Endothelial cell of umbilical vein (primary cell): ENCODE results near the gene RASGRF1. TPM values are rescaled to one million over a fixed set of nuclear protein-coding genes. Genes with fewer than 3 reads are reported as not detected.

Experiments used
- BruUV-seq: library from RNA; stranded (reverse); fragments of 400-500 nt; replicated peaks from 2 replicates; lab custom pipeline; 2021; lab: Mats Ljungman, UMichigan
- CTCF ChIA-PET: fragments of 300-600, 350-600 bp; sonication (Branson Sonifier 250); formaldehyde crosslinking; loops from one replicate; lab custom pipeline; 2021; ENCODE audit warnings: antibody characterized with exemption, inconsistent platforms; lab: Charles Lee
- POLR2A ChIA-PET: fragments of 300-600, 350-600 bp; sonication (Branson Sonifier 250); formaldehyde crosslinking; loops from one replicate; lab custom pipeline; 2021; ENCODE audit warnings: antibody characterized with exemption, inconsistent platforms; lab: Charles Lee
- DNase-seq: peaks from one replicate; pipeline ENCODE4 v3.0.0-alpha.2; 2011; ENCODE audit warnings: low read depth, low spot score
- FAIRE-seq: peaks from 2 replicates; lab custom pipeline; 2011; peaks lifted over from hg19 to GRCh38; lab: Jason Lieb, UNC
- H2AFZ ChIP-seq: 2 replicates; pipeline ENCODE4 v1.6.0; 2012; ENCODE audit warnings: low read depth, low read length, control low read depth, inconsistent platforms
- H3K27ac ChIP-seq: 2 replicates; pipeline ENCODE4 v1.5.1; 2011; ENCODE audit warnings: low read depth, mild to moderate bottlenecking, control low read depth, low read length, moderate library complexity; ENCODE audit not compliant: insufficient read depth
- H3K27me3 ChIP-seq, 2 experiments: 2 replicates each; pipeline versions ENCODE4 v1.6.0 to v1.6.1; 2011; ENCODE audit warnings: low read length in 2 of 2, mixed read lengths in 1 of 2; ENCODE audit not compliant: control insufficient read depth in 2 of 2, insufficient read depth in 2 of 2
- H3K36me3 ChIP-seq, 2 experiments: 2 replicates in 1 of 2; 3 replicates in 1 of 2; pipeline ENCODE4 v1.5.1; 2011; ENCODE audit warnings: low read length in 2 of 2, mild to moderate bottlenecking in 1 of 2, moderate library complexity in 1 of 2; ENCODE audit not compliant: control insufficient read depth in 2 of 2, insufficient read depth in 2 of 2; ENCODE audit errors: extremely low read depth in 1 of 2
- H3K4me1 ChIP-seq: 3 replicates; pipeline ENCODE4 v1.5.1; 2011; ENCODE audit warnings: mild to moderate bottlenecking, low read length; ENCODE audit not compliant: control insufficient read depth, insufficient read depth; ENCODE audit errors: extremely low read depth
- H3K4me2 ChIP-seq: 2 replicates; pipeline ENCODE4 v1.6.1; 2011; ENCODE audit warnings: low read length, control low read depth, mixed read lengths; ENCODE audit not compliant: insufficient read depth
- H3K4me3 ChIP-seq, 3 experiments: fragments of 200-600 bp in 1 of 3; sonication (generic), shearing (Covaris generic) in 1 of 3; replicated peaks in 1 of 3; 2 replicates each; pipeline ENCODE4 v1.5.1; 2011 to 2016; ENCODE audit warnings: control low read depth in 3 of 3, low read length in 3 of 3, mild to moderate bottlenecking in 2 of 3, inconsistent platforms in 1 of 3, low read depth in 1 of 3, moderate library complexity in 1 of 3; ENCODE audit not compliant: insufficient read depth in 1 of 3
- H3K79me2 ChIP-seq: 2 replicates; pipeline ENCODE4 v1.6.0; 2012; ENCODE audit warnings: low read length, inconsistent platforms; ENCODE audit not compliant: control insufficient read depth, insufficient read depth
- H3K9ac ChIP-seq: replicated peaks from 2 replicates; pipeline ENCODE3; 2011; ENCODE audit warnings: low read length, control low read depth; ENCODE audit not compliant: insufficient read depth; ENCODE audit errors: extremely low read depth
- H3K9me1 ChIP-seq: replicated peaks from 3 replicates; pipeline ENCODE4 v1.6.0; 2011; ENCODE audit warnings: mild to moderate bottlenecking, low read length; ENCODE audit not compliant: control insufficient read depth, insufficient read depth; ENCODE audit errors: extremely low read depth
- H3K9me3 ChIP-seq: replicated peaks from 2 replicates; pipeline ENCODE4 v1.5.1; 2012; ENCODE audit warnings: low read length, inconsistent platforms; ENCODE audit not compliant: control insufficient read depth, insufficient read depth
- H4K20me1 ChIP-seq: replicated peaks from 2 replicates; pipeline ENCODE3; 2011; ENCODE audit warnings: mild to moderate bottlenecking, low read length; ENCODE audit not compliant: control insufficient read depth, insufficient read depth; ENCODE audit errors: extremely low read depth
- CTCF ChIP-seq, 2 donors: IDR thresholded peaks; 1 replicate in 1 of 2; 2 replicates in 1 of 2; pipeline ENCODE4 v1.5.1; 2011; ENCODE audit warnings: low read length in 2 of 2, mild to moderate bottlenecking in 2 of 2, moderate library complexity in 2 of 2, control low read depth in 1 of 2, inconsistent platforms in 1 of 2, low read depth in 1 of 2; ENCODE audit not compliant: insufficient read depth in 1 of 2; ENCODE audit errors: extremely low read depth in 1 of 2
- EZH2 ChIP-seq: IDR thresholded peaks from 2 replicates; pipeline ENCODE4 v1.6.1; 2012; ENCODE audit warnings: borderline replicate concordance, low read depth, mild to moderate bottlenecking, moderate library complexity, low read length, inconsistent platforms; ENCODE audit not compliant: severe bottlenecking
- FOS ChIP-seq: IDR thresholded peaks from 2 replicates; pipeline ENCODE4 v1.6.1; 2011; ENCODE audit warnings: mild to moderate bottlenecking, low read length, moderate library complexity, borderline replicate concordance; ENCODE audit not compliant: insufficient read depth
- GATA2 ChIP-seq: IDR thresholded peaks from 2 replicates; pipeline ENCODE4 v1.7.0; 2011; ENCODE audit warnings: low read depth, mild to moderate bottlenecking, moderate library complexity, mixed read lengths, low read length; ENCODE audit not compliant: insufficient read length, insufficient read depth
- JUN ChIP-seq: IDR thresholded peaks from 2 replicates; pipeline ENCODE4 v1.6.1; 2011; ENCODE audit warnings: borderline replicate concordance, low read depth; ENCODE audit not compliant: insufficient read length, insufficient read depth
- MAX ChIP-seq: IDR thresholded peaks from 2 replicates; pipeline ENCODE4 v1.6.1; 2011; ENCODE audit not compliant: insufficient read depth, insufficient read length
- MYC ChIP-seq: IDR thresholded peaks from one replicate; pipeline ENCODE4 v1.6.1; 2011; ENCODE audit warnings: mild to moderate bottlenecking, low read depth, low read length
- POLR2A ChIP-seq: IDR thresholded peaks from 2 replicates; pipeline ENCODE4 v1.6.1; 2012; ENCODE audit warnings: low read depth, mild to moderate bottlenecking, control low read depth, low read length
- dilution Hi-C: fragments of 300-500 bp; cut with MboI; formaldehyde crosslinking; loops from one replicate; pipeline ENCODE4 v1.15.0; 2019; ENCODE audit warnings: low sequenced_read_pairs; ENCODE audit not compliant: extremely low pct_ligation_motif_present
- intact Hi-C: fragments of 100-400 bp; cut with micrococcal nuclease; formaldehyde crosslinking; loops from one replicate; pipeline ENCODE4 v1.10.0; 2022
- polyA plus RNA-seq, 4 experiments: library from polyadenylated mRNA; depleted of rRNA in 3 of 4; stranded (reverse) in 3 of 4; unstranded in 1 of 4; fragments of >200 nt; gene quantifications; 2 replicates each; pipeline versions ENCODE4 v1.2.1 to v1.2.3, GENCODE V29; 2011 to 2012; ENCODE audit warnings: missing spikeins in 1 of 4
- total RNA-seq: library from RNA; stranded (reverse); gene quantifications from 2 replicates; pipeline ENCODE4 v1.2.3, GENCODE V29; 2021

RASGRF1 gene
- total and polyA plus RNA-seq, 2 donors (not counting 3 experiments of a cell fraction or from before 2014, with no cell fraction given), result 0.04 TPM; not detected in 1

GRCh38 chr15:79101866-79102581, 11.4 kb upstream of the RASGRF1 start:
- H3K4me2 ChIP-seq, result no peak overlapping the region
- no peaks in the 10 kb centered on the region for H3K4me1 ChIP-seq
- BruUV-seq, result no TSS peak
- no peak for FAIRE-seq
- dilution Hi-C loops, result no loop called here
- H3K9me1 ChIP-seq, result no peaks in the 10 kb centered on the region
- DNase-seq, result no peak
- no peak for TF ChIP-seq JUN
- no peak for TF ChIP-seq POLR2A
- no peak for TF ChIP-seq MYC
- no peak for TF ChIP-seq GATA2
- no peak for TF ChIP-seq FOS
- TF ChIP-seq MAX, result no peak
- no peak for TF ChIP-seq CTCF (IDR thresholded peaks at IDR 0.05; ENCODE audit: extremely low read depth in 1 of 2, insufficient read depth in 1 of 2, low read depth in 1 of 2, low read length in 2 of 2)
- TF ChIP-seq EZH2, result no peak
- CTCF ChIA-PET, result no interaction called here
- no peak overlapping the region for H3K9ac ChIP-seq
- H3K9me3 ChIP-seq, result no peaks in the 10 kb centered on the region
- POLR2A ChIA-PET, result no interaction called here
- peaks cover 0 to 3% of the 10 kb centered on the region in 2 experiments for H3K27me3 ChIP-seq
- no peak overlapping the region for H3K27ac ChIP-seq
- H3K4me3 ChIP-seq, result no peak overlapping the region
- H3K79me2 ChIP-seq, result no peaks in the 10 kb centered on the region
- intact Hi-C loops, result no loop called here
- H2AFZ ChIP-seq, result no peak overlapping the region
- no peaks in the 10 kb centered on the region for H3K36me3 ChIP-seq
- H4K20me1 ChIP-seq, result no peaks in the 10 kb centered on the region
